ENCODE measurements around the gene RAB3A. TPM values are rescaled to one million over a fixed set of nuclear protein-coding genes. Genes with fewer than 3 reads are reported as not detected.

The RAB3A gene
- total RNA-seq, 2 experiments from 2014 or later = 4.9 to 8.6 TPM

DNA sequence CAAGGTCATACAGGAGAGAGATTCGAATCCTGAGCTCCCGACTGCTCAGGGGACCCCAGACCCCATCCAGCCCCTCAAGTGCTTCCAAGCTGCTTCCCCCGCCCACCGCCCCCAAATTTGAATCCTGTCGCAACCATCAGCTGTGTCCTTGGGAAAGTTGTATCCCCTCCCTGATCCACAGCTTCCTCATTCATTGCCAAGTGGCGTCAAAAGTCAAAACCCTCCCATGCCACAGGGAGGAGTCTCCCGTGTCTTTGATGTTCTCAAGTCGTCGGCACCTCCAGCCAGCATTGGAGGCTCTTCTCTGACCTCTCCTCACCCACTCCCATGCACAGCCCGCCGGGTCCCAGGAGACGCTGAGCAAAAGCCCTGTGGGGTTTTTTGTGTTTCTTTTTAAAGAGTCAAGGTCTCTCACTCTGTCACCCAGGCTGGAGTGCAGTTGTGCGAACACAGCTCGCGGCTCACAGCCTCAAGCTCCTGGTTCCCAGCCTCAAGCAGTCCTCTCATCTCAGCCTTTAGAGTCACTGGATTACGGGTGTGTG, 33.1 kb downstream of the RAB3A start:
- peak overlapping the region; percentile 93 for H3K27ac ChIP-seq (ENCODE audit: low read depth, low read length, poor library complexity, severe bottlenecking)
- H2AFZ ChIP-seq (ENCODE audit: low read length) = no peak overlapping the region
- peaks cover 19% of the 10 kb centered on the region for H3K79me2 ChIP-seq (ENCODE audit: insufficient read depth, low read depth, low read length)
- no peaks in the 10 kb centered on the region for H3K9me2 ChIP-seq (ENCODE audit: insufficient read depth, low read length)
- H3K4me2 ChIP-seq (ENCODE audit: low read length) = peak overlapping the region; percentile 74
- CTCF ChIA-PET (ENCODE audit: unreplicated experiment) = interaction anchor here (0.9 to 1.4 kb wide), 2 partner anchors 13 to 23 kb away, joined by 3 read pairs; partner anchors contain the start of gene MPV17L2
- peaks cover 69% of the 10 kb centered on the region for H3K4me1 ChIP-seq (ENCODE audit: insufficient read depth, low read length, poor library complexity, severe bottlenecking)
- H3K9me3 ChIP-seq (ENCODE audit: low read length) = no peaks in the 10 kb centered on the region
- POLR2A ChIA-PET = interaction anchor here (0.5 to 1.5 kb wide), 8 partner anchors 10 to 269 kb away, joined by 3 to 8 read pairs (median 4); partner anchors contain the start of gene MPV17L2
- peak; percentile 79 for DNase-seq (ENCODE audit: low spot score)
- TF ChIP-seq, protein P1, sequence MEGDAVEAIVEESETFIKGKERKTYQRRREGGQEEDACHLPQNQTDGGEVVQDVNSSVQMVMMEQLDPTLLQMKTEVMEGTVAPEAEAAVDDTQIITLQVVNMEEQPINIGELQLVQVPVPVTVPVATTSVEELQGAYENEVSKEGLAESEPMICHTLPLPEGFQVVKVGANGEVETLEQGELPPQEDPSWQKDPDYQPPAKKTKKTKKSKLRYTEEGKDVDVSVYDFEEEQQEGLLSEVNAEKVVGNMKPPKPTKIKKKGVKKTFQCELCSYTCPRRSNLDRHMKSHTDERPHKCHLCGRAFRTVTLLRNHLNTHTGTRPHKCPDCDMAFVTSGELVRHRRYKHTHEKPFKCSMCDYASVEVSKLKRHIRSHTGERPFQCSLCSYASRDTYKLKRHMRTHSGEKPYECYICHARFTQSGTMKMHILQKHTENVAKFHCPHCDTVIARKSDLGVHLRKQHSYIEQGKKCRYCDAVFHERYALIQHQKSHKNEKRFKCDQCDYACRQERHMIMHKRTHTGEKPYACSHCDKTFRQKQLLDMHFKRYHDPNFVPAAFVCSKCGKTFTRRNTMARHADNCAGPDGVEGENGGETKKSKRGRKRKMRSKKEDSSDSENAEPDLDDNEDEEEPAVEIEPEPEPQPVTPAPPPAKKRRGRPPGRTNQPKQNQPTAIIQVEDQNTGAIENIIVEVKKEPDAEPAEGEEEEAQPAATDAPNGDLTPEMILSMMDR (conservative IDR thresholded peaks at IDR 0.05; ENCODE audit: low read length) = no peak
- no peak for TF ChIP-seq EZH2phosphoT487 (IDR thresholded peaks at IDR 0.05; ENCODE audit: borderline replicate concordance, low read depth, low read length)
- H4K20me1 ChIP-seq (ENCODE audit: insufficient read depth, low read length) = peaks cover 6% of the 10 kb centered on the region; the same call in 1 of the 2 replicates
- peak overlapping the region; percentile 13 for H3K4me3 ChIP-seq (ENCODE audit: low read depth, low read length, poor library complexity, severe bottlenecking)
- BruUV-seq (replicated peaks) = no TSS peak
- H3K36me3 ChIP-seq (ENCODE audit: insufficient read depth, low read length) = peaks cover 22% of the 10 kb centered on the region
- intact Hi-C loops (cut with micrococcal nuclease; ENCODE audit: unreplicated experiment) = no loop called here

- CTCF ChIA-PET (ENCODE audit: unreplicated experiment) = no interaction called here
- Histone ChIP-seq H3K27ac (ENCODE audit: low read depth, low read length, poor library complexity, severe bottlenecking) (peak overlapping the region; percentile 93), H3K79me2 (ENCODE audit: insufficient read depth, low read depth, low read length) (no peaks in the 10 kb centered on the region; the same call in 1 of the 2 replicates), H2AFZ (ENCODE audit: low read length) (peak overlapping the region; percentile 3; the same call in 1 of the 2 replicates), H4K20me1 (ENCODE audit: insufficient read depth, low read length) (no peaks in the 10 kb centered on the region), H3K4me1 (ENCODE audit: insufficient read depth, low read length, poor library complexity, severe bottlenecking) (peaks cover 59% of the 10 kb centered on the region), H3K36me3 (ENCODE audit: insufficient read depth, low read length) (peaks cover 17% of the 10 kb centered on the region), H3K9me3 (ENCODE audit: low read length) (no peaks in the 10 kb centered on the region), H3K4me2 (ENCODE audit: low read length) (peak overlapping the region; percentile 74), H3K4me3 (ENCODE audit: low read depth, low read length, poor library complexity, severe bottlenecking) (peak overlapping the region; percentile 50), H3K9me2 (ENCODE audit: insufficient read depth, low read length) (no peaks in the 10 kb centered on the region)
- POLR2A ChIA-PET = interaction anchor here (0.9 kb wide), 1 partner anchor 49 kb away, joined by 7 read pairs; no protein-coding TSS in a partner anchor
- BruUV-seq (replicated peaks) = no TSS peak
- TF ChIP-seq EZH2phosphoT487 (IDR thresholded peaks at IDR 0.05; ENCODE audit: borderline replicate concordance, low read depth, low read length) = no peak
- TF ChIP-seq, protein P1 (conservative IDR thresholded peaks at IDR 0.05; ENCODE audit: low read length) = no peak
- DNase-seq (ENCODE audit: low spot score) = no peak
- intact Hi-C loops (cut with micrococcal nuclease; ENCODE audit: unreplicated experiment) = loop anchor here (2.0 to 5.0 kb wide), 3 partner anchors 24 to 162 kb away; partner anchors contain the start of genes ARRDC2 and MPV17L2
Measured at GRCh38 chr19:18168673-18169381, 35.0 kb downstream of the RAB3A start.
